Activated CD8-positive, alpha-beta memory T cell treated with anti-CD3 and anti-CD28 coated beads for 4 hours (primary cell): ENCODE data around the gene MAP3K5.

Experiments
- DNase-seq, 2 donors: peaks; one replicate each; pipeline ENCODE4 v3.0.0-alpha.2; 2020; ENCODE audit warnings: low read depth in 2 of 2

The MAP3K5 gene

DNA sequence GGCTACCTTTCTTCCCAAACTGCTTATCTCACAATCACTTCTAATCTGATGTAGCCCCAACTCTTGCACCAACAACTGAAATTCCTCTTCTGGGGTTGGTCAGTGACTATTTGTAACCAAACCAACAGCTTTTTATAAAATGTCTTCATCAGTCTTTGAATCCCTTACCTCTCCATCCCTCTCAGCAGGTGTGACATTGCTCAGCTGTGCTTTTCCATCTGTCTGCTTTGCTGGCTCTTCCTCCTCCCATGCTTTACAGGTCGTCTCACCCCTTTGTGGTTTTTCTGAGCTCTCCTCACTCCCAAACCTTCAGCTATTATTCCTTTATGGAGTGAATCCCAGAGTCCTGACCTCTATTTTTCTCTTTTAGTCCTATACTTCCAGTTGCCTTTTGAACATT, 248.0 kb downstream of the MAP3K5 start:
- no peak for DNase-seq

DNA sequence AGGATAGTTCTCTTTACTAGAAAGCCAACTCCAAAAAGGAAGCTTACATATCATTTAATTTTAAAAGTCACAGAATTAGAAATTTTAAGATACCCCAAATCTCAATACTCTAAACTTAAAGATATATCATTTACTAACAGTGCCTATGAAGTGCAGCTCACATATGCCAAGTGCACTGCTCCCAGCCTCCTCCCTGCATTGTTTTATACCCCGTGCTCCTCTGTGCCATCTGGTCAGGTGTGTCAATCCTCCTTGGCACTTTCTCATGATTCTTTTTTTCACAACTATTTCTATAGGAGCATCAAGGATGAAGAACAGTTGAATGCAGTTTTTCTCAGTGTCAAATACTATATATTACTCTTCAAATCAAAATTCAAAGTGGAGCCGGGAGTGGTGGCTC, 250.9 kb downstream of the MAP3K5 start:
- DNase-seq = no peak

DNA sequence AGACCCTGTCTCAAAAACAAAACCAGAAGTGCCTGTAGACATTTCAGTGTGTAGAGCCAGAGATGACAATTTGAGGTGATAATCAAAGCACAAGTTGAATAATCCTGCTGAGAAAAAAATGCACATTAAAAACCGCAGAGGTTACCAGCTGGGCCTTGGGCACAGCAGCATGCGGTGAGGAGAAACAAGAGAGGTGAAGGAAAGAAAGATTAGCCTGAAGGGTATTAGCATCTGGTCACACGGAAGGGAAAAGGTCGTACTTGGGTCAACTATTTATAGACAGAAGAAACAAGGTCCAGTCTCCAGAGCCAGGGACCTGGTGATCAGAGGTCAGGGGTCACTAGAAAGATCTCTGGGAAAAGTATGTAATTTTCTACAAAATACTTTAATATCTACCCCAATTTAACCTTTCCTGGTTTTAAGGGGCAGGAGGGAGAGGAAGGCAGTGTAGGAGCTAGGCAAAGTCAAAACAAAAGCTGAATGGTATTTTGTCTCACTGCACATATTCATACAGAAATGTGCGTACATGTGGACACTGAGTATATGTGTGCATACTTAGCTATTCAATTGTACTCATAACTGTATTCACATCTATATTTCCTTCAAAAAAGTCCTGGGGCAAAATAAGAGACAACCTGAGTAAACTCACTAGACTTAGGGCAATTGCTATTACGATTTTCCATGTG, 252.2 kb downstream of the MAP3K5 start:
- no peak for DNase-seq

DNA sequence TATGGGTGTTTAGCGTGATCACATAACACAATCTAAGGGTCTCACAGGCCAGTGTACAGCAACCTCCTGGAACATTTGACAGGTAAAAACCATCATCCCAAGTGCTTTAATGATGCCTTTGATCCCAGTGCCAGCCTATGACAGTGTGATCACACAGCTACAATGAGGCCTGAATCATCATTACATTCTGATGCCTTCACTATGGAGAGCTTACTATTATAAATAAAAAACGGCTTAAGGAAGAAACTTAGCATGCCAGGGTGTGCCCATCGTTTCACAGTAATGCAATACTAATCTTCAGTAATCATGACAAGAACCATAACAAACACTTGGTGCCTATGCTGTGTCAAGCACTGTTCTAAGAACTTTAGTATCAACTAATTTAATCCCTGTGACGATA, 253.4 kb downstream of the MAP3K5 start:
- DNase-seq = no peak

DNA sequence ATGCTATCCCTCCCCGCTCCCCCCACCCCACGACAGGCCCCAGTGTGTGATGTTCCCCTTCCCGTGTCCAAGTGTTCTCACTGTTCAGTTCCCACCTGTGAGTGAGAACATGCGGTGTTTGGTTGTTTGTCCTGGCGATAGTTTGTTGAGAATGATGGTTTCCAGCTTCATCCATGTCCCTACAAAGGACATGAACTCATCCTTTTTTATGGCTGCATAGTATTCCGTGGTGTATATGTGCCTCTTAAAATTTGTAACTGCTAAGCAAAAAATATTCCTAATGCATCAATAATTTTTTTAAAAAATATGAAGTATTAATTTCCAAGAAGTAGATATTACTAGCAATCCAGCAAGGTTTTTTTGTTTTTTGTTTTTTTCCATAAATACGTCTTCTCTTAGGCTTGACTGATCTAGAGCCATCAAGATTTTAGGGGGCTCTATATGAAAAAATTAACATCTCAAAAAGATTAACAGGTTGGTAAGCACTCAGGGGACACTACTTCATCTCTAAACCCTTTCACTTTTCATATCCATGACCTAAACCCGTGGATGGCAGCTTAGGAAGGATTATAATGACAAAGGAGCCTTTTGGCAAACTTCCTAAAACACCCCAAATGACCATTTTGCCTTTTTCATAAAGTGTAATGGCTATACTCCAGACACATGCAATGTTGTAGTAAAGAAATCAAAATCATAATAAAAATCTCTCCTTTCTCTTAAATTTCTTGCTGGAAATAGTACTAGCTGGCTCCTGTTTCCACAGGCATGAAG, 256.2 kb downstream of the MAP3K5 start:
- DNase-seq = no peak

DNA sequence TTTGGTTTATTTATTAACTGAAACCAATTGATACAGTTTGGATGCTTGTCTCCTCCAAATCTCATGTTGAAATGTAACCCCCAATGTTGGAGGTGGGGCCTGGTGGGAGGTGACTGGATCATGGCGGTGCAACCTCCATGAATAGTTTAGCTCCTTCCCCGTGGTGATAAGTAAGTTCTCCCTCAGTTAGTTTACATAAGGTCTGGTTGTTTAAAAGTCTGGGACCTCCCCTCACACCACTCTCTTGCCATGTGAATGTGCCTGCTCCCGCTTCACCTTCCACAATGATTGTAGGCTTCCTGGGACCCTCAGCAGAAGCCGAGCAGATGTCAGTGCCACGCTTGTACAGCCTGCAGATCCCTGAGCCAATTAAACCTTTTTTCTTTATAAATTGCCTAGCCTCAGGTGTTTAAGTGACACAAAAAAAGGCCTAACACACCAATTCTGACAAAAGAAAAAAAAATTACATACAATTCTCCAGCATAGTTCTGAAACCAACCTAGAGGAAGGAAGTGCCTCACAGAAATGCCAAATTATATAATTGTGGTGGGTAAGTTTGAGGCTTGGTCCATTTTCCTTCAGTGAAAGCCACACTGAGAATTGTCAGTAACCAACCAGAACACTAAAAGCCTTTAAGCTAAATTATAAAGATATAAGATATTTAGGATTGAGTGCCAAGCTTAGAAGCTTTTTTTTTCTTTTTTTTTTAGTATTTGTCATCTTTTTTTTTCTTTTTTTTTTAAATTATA, 257.1 kb downstream of the MAP3K5 start:
- DNase-seq = no peak

DNA sequence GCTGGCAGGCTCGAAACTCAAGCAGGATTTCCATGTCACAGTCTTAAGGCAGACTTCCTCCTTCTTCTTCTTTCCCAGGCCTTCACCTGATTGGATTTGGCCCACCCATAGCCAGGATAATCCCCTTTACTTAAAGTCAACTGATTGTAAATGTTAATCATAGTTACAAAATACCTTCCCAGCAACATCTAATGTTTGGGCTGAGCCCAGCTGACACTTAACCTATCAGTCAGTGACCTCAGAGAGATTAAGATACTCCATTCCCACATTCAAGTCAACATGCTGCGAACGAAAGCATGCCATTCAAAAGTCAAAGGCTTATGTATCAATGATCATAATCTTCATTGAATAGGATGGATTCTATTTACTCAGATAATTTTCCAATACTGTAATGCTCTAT, 258.0 kb downstream of the MAP3K5 start:
- no peak for DNase-seq

DNA sequence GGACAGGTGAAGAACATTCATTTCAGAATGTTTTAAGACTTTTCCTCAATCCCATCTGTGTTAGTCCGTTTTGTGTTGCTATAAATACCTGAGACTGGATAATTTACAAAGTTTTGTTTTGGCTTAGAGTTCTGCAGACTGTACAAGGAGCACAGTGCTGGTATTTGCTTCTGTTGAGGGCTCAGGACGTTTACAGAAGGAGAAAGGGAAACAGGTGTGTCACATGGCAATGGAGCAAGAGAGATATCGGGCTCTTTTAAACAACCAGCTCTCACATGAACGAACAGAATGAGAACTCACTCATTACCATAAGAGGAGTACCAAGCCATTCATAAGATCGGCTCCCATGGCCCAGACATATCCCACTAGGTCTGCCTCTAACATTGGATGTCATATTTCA, 258.8 kb downstream of the MAP3K5 start:
- no peak for DNase-seq

DNA sequence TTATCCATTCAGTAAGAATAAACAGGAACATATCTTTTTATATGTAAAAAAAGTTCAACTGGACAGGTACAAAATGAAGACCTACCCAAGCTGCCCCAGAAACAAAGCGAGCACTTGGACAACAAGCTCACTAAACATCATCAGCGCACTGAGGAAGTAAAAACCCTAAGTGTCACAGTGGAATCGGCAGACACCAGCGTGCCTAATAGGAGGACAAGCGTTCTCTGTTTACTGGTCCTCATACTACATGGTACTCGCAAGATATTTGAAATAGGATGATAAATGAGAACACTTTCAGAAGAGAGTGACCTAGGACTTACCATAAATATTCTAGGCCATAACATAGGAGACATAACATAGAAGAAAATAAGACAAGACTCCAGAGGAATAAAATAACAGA, 260.2 kb downstream of the MAP3K5 start:
- no peak for DNase-seq

DNA sequence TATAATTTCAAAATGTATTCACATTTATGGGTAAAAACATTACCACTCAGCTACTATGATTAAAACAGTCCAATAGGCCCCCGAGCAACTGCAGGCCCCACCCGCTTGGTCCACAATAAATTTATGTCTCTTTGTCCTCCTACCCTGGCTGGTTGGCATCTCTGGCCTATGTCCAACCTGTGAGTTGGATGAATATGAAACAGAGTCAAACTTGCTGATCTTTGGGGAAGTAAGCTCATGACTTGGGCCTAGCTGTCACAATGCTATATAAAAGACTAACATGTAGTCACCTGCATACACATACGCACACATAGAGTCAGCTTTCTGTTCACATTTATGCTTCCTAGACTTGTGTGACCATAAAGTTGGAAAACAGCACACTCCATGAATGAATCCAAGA, 262.6 kb downstream of the MAP3K5 start:
- DNase-seq = no peak

DNA sequence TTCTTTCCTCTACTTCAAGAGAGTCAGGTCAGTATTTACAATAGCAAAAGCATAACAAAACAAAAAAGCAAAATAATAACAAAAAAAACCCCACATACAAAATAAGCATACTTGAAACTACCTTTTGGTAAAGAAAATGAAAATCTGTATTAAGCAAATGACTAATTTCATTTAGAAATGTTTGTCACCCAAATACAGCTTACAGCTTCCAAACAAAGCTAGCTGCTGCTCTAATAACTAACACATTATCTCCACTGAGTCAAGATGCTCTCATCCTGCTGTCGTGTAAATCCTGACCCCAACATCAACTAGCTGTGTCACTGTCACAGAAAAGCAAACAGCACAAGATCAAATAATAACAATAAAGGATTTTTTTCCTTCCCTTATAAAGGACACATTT, 263.8 kb downstream of the MAP3K5 start:
- no peak for DNase-seq

DNA sequence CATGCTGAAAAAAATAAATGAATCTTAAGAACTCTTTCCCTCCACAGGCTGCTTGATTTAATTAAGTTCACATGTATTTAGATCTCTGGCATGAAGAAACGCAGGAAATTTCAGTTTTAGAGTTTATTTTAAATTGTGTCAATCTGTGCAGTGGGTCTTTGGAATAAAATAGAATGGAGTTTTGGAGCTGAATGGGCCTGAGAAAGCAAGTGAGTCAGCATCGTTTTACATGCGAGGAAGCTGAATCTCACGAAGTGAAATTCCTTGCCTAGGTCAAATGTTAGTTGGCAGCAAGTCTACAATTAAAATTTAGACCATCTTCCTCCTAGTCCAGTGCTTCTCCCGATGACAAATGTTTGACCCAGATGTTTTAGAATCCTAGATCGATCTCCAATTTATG, 264.4 kb downstream of the MAP3K5 start:
- no peak for DNase-seq

DNA sequence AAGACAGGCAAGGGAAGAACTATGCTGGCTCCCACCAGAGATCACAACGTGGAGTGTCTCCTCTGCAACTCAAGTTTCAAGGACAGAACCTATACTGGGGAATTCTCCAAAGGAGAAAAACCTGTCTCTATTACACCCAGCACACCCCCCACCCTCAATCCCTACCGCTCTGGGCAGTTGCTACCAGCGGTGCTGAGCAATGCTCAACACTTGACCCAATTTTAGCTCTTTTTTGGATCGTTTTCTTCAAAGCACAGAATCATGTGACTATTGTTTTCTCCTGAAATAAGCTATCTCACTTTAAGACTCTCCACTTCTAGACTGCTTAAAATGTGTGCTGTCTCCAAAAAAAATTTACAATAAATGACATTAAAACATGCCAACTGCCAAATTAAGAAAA, 265.3 kb downstream of the MAP3K5 start:
- no peak for DNase-seq

DNA sequence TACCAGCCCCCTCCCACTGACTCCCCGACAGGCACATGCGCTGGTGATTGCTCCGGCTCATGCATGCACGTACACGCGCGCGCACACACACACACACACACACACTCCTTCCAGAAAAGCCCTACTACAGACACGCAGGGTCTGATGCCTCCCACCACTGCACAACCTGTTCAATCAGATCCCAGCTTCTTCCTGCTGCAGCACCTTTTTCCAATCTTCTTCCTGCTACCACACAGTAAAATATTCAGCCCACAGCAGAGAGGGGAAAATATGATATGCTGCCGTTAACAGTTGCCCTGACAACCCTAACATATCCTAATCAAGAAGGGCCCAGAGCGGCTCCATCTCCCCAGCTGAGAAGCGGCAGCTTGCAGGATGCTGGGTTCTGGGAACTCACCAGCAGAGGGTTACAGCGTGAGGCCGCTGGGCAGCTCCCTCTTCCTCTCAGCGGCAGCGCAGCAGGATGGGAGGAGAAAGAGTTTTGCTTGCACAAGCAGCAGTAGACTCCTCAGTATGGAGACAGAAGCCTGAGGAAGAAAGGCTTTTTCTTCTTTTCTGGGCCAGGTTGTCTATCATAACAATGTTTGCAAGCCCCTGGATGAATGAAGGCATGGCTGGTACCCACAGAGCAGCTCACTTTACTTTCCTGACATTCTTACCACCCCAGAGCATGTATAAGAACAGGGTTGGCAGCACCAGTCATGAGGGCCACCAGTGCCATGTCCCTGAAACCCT, 265.9 kb downstream of the MAP3K5 start:
- no peak for DNase-seq

DNA sequence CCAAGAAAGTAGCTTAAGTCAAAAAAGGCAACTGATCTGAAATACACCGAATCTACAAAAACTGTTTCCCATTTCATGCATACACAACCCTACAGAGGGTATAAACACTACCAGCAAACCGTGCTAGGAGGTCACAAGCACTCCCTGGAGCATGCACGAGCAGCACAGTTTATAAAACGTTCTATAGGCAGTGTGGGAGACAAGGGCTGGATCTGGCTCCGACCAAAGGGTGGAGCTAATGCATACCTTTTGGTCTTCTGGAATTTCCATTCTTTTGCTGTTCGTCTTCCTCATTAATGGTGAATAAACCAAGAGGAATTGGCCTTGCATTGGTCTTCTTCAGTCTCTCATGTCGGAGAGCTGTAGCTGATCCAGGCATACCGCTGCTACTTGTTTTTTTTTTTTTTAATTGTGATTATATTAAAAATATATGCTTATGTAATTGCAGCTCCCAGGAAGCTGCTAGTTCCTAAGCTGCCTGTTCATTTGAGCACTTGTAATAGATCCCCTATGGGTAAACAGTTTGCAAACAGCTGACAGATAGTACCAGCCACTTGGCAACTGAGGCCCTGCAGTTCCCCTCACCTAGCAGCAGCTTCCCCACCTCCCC, 266.6 kb downstream of the MAP3K5 start:
- DNase-seq = no peak

DNA sequence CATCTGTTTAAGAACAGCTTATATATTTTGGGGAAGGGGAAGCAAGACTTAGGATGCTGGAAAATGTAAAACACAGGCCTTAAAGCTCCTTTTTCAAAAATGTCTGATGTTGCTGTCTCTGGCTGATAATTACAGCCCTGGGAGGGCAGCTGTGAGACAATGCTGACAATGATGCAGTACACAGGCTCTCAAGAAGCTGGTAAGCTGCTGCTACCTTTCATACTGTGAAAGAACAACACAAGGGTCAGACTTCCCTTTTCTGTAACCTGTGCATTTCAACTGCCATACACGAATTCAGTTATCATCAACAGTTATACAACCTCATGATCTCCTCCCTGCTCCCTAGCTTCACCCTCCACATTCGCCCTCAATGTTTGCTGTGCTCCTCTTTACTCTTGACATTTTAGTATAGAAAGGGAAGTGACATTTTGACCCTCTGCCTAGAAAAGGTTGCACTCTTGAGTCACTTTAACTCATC, 267.3 kb downstream of the MAP3K5 start:
- no peak for DNase-seq

DNA sequence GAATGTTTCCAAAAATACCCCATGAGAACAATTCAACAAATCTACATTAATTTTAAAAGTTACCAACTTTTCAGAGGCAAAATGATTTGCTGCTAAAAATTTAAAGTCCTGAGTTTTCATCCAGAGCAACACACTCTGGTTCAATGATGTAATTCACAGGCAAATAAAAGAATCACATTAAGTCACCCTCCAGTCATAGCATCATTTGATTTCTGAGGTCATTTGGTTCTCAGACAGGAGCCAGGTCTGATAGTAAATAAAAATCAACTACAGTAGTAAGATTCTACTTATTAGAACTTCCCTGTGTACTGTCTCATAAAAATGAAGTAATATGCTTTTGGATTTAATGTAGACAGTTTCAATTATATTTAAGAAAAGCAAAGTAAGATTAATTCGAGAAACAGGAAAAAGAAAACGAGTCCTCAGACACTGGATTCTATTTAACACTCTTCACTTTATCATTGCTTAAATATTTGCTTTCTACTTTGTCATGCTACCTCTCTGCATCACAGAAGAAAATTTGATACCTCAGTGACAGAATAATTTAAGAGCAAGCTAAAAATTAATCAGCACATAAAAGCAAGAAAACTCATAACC, 267.8 kb downstream of the MAP3K5 start:
- no peak for DNase-seq

DNA sequence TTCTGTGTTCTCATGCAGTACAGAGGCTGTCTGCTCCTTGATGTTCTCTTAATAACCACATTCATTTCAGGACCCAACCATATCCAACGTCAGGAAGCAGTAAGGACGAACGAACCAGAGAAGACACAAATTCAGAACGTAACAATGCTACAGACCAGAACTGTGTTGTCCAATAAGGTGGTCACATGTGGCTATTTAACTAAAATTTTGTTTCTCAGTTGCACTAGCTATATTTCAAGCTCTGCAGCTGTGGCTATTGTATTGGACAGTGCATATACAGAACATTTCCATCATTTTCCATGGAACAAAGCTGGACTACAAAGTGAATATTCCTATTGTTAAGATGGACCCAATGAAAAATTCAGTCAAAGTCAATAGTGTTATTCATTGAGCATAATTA, 269.1 kb downstream of the MAP3K5 start:
- no peak for DNase-seq

DNA sequence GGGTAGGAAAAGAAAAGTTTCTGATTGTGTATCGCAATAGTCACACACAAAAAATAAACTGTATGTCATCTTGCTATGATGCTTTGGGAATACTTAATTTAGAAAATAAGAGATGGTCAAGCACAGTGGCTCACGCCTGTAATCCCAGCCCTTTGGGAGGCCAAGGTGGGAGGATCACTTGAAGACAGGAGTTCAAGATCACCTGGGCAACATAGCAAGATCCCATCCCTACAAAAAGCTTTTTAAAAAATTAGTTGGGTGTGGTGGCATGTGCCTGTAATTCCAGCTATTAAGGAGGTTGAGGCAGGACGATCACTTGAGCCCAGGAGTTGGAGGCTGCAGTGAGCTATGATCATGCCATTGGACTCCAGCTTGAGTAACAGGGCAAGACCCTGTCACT, 269.6 kb downstream of the MAP3K5 start:
- no peak for DNase-seq

DNA sequence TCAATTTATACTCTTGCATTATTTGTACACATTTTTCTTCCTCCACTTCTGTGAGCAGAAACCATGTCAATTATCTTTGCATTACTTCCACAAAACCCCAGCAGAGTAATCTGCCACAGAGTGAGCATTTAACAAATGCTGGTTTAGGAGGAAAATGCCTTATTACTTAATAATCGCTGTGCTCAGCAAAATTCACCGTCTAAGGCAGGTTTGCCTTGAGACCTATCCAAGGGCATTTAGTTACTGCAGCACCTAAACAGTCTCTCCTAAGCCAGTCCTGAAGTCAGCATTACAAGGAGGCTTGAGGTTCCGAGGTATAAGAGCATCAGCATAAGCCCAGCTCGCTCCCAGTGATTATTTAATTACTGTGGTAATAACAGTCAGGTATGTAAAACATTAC, 270.4 kb downstream of the MAP3K5 start:
- no peak for DNase-seq

DNA sequence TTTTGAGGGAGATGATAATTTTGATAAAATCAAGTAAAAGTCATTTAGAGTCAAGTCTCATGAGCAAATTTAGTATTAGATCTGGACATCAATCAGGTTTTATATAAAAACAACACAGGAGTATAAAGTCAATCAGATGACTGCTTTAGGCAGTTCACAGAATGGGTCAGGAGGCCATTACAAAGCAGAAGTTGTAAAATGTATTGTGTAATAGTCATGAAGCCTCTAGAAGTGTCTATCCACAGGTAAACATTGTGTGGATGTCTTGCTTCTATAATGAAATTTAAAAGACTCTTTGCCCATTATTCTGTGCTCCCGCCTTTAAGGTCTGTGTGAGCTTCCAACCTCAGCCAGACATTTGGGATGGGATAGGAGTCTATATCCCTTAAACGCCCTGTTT, 270.9 kb downstream of the MAP3K5 start:
- DNase-seq = no peak
